GM18951 (cell line): ENCODE measurements around the gene CCDC78.

ENCODE experiments used
- POLR2A ChIP-seq: IDR thresholded peaks from 4 replicates; pipeline ENCODE4 v1.6.1; 2011; ENCODE audit warnings: mild to moderate bottlenecking; ENCODE audit not compliant: insufficient read length, insufficient read depth; ENCODE audit errors: extremely low read depth
- in situ Hi-C: fragments of 300-500 bp; cut with MboI; formaldehyde crosslinking; loops from one replicate; pipeline ENCODE4 v1.12.0; 2022; ENCODE audit warnings: low sequenced_read_pairs, mixed read lengths, inconsistent platforms; ENCODE audit not compliant: unreplicated experiment

CCDC78 gene

DNA sequence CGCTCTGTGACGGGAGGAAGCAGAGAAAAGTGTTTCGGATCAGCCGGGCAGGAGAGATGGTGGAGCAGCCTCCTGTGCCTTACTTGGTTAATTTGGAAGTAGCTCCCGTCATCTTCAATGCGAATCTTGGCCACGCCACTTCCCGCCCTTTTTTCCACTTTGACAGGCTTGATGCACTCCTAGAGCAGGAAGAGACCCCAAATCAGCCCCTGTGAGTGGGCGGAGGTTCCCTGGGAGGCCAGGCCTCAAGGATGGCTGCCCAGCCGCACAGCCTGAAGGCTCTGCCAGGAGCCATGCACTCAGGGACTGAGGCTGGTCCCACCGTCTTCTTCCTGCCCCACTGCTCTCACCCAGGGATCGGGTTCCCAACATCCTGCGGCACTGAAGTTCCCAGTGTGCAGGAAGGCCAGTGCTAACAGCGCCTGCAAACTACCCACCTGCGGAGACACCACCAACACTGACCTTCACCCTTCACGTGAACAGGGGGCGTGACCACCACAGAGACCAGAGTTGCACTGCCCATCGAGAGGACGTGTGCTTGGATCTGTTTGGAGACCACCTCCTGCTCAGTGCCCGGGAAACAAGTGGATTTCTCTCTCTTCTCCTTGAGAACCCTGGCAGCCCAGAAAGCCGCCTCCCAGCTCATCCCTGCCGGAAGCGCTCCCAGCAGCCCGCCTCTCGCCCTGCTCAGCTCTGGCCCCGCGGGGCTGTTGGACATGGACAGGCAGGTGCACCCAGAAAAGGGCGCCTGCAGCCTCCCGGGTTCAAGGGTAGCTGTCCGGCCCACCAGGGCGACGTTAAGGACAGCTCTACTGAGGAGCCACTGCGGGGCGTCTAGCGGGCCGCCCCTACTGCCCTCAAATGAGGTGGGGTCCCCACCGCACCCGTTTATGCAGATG lies 13.6 kb upstream of the CCDC78 start:
- in situ Hi-C loops, result no loop called here
- no peak for TF ChIP-seq POLR2A

GRCh38 chr16:736936-737481 lies 10.8 kb upstream of the CCDC78 start:
- TF ChIP-seq POLR2A, result no peak
- in situ Hi-C loops, result no loop called here

DNA sequence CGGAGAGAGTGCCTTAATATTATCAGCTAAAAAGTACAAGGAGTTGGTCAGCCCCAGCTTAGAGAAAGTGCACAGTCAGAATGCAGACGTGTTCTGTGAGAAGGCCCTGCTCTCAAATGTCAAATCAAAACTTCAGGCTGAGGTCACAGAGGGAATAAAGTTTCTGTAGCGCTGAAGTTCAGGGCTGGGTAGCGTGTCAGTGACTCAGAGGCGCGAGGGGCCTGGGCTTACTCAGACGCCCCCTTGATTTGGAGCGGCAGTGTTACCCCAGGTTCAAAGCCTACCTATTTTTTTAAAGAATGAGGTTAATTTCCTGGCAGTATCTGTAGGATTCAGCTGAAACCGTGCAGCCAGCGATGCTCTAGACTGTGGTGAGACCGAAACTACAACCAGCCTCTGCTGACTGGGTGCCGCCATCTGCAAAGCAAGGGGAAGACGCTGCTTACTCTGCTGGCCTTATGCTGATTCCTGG lies 9.8 kb upstream of the CCDC78 start:
- in situ Hi-C loops, result no loop called here
- TF ChIP-seq POLR2A, result no peak

DNA sequence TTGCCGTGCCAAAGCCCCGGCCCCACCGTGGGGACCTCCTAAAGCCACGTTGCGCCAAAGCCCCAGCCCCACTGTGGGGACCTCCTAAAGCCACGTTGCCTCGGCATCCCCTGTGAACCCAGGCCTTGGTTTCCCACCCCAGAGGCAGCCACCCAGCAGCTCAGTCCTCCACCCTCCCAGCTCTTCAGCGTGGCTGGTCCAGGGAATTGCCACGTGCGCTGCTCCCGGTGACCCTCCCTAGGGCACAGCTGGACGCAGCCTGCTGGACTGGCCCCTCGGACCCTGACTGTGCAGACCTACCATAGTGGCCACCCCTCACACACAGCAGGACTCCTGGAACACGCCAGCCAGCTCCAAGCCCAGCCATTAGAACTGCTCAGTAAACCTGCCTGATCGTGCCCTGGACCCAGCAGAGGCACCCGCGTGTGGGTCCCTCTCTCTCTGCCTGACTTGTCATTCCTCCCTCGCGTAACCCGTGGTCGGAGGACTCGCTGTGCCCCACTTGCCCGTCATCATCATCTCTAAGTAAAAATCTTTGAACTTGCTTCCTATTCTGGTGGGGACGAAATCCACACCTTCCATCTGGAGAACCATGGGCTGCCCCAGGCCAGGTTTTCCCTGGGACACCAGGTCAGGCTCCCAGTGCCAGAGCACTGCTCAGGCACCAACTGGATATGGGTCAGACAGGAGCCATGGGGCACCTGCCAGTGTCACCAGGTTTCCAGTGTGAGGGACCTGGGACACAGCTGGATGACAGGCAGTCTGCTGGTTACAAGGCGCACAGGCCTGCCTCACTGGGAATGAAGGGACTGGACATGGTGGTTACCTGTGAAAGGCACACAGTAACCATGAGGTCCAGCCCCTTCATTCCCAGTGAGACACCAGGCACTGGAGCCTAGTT lies 9.0 kb upstream of the CCDC78 start:
- TF ChIP-seq POLR2A, result no peak
- in situ Hi-C loops, result no loop called here

DNA sequence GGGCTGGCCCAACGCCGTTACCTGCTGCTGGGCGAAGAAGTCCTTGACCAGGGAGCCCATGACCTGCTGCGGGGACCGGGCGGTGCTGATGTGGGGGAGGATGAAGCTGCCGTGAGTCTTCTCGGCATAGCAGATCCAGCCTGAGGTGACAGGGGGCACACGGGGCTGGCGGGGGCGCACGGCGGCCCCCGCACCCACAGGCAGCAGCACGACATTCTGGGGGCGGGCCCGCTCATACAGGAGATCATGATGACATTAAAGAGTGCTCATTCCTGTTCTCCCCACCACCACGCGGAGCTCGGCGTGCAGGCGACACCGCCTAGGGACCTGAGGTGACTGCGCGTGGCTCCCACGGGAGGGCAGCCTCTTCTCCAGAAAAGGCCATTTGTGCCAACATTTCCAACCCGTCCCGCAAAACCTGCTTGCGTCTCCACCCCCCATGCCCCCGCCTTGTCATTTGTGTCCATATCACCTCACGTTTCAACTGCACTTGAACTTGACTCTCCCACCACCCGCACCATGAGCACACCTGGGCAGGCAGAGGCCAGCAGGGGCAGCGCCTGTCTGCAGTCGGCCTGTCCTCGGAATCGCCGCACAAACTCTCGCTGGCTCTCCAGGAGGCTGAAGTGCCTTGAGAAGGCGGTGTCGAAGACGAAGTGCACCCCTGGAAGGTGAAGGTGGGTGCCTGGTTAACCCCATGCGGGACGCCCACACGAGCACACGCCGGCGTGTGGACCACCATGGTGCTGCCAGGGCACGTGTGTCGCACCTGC lies 8.2 kb upstream of the CCDC78 start:
- in situ Hi-C loops, result no loop called here
- no peak for TF ChIP-seq POLR2A

DNA sequence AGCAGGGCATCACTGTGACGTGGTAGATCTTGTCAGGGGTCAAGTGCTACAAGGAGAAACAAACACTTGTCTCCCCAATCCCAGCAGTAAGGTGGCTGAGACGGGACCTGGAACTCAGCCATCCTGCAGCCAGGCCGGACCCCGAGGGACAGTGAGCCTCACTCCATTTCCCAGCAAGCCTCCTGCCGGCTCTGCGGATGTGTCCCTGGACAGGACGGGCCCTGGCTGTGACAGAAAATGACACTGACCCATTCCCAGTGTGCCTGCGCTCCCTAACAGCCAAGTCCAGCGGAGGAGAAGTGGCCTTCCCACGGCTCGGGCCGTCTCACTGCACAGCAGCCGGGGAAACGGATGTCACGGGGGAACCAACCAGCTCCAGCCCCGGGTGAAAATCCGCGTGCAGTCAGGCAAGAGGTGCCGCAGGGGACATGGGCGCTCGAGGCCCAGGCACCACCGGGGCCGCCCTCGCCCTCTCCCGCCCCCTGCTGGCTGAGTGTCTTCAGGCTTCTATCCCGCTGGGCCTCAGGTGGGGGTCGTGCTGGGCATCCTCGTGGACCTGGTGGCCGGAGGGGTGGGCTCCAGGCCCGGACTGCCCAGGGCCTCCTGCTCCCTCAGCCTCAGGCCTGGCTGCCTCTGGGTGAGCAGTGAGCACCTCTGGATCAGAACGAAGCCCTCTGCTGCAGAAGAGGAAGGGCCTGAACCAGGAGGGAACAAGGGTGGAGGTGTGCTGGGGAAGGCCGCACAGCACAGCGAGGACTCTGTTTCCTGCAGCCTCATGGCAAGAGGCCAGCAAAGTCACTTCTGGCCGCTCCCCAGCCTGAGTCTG lies 7.4 kb upstream of the CCDC78 start:
- TF ChIP-seq POLR2A, result no peak
- in situ Hi-C loops, result no loop called here

GRCh38 chr16:732936-733335 lies 6.7 kb upstream of the CCDC78 start:
- in situ Hi-C loops, result no loop called here
- TF ChIP-seq POLR2A, result no peak

DNA sequence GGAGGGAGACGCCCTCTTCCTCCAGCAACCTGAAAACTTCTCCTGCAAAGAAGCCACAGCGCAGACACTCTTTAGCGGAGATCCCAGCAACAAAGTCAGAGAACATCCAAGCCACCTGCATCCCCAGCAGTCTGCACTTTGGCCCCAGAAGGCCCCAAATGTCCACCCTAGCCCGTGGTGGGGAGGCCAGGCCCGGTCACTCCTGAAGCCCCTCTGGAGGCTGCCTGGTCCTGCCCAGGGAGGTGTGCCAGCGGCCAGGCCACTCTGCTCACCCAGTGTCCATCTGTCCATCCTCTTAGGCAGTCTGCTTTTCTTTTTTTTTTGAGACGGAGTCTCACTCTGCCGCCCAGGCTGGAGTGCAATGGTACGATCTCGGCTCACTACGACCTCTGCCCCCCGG lies 6.1 kb upstream of the CCDC78 start:
- in situ Hi-C loops, result no loop called here
- TF ChIP-seq POLR2A, result no peak

DNA sequence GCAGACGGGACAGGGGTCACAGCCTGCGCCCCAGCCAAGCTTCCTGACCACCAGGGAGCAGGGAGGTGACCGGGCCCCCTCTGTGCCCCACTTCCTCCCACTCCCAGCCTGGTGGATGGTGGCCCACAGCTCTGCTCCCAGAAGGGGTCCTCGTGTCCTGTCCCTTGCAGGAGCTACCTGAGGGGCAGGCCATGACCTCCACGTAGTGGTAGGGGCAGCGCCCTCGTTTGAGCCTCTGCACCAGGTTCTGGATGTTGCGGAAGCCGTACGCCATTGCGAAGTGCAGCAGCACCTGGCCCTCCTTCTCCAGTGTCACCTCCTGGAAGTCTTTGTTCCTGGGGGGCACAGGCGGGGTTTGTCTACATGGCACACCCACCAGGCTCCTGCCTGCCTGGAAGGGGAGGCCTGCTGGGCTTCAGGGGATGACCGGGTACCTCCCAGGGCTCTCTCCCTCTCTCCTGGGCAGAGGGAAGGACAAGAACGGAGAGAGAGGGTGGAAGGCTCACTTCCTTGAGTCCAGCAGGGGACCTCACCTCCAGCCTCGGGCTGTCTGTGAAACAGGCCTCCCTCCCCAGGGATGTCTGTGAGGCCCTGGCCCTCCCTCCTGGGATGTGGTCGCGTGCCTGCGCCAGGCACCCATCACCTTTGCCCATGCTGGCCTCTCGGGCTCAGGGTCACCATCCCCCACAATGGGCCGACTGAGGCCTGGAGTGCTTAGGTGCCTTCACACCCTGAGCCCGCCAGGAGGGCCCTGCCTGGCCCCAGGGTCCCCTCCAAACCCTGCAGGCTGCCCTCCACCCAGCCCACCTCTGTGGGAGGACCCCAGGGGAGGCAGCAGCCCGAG lies 4.6 kb upstream of the CCDC78 start:
- no peak for TF ChIP-seq POLR2A

GRCh38 chr16:729768-730665 lies 3.8 kb upstream of the CCDC78 start:
- no peak for TF ChIP-seq POLR2A

More for the DNA sequence above, 4.6 kb upstream of the CCDC78 start:
- in situ Hi-C loops, result no loop called here

More at GRCh38 chr16:729768-730665, 3.8 kb upstream of the CCDC78 start:
- in situ Hi-C loops, result no loop called here
